K562 (cell line): ENCODE data around the gene VDAC2. TPM values are rescaled to one million over a fixed set of nuclear protein-coding genes. Genes with fewer than 3 reads are reported as not detected.

Source experiments
- BCL6 ChIP-seq: fragments of 250-450 bp; sonication (Bioruptor Pico); IDR thresholded peaks from 2 replicates; pipeline ENCODE4 v1.4.0; 2020
- CREBBP ChIP-seq: IDR thresholded peaks from one replicate; pipeline ENCODE4 v1.6.1; 2012; ENCODE audit warnings: low read depth, mild to moderate bottlenecking, control low read depth, inconsistent platforms, low read length
- LEF1 ChIP-seq: fragments of 450-650 bp; IDR thresholded peaks from 2 replicates; pipeline ENCODE4 v1.6.1; 2016; ENCODE audit warnings: mild to moderate bottlenecking
- MYNN ChIP-seq, 2 experiments: sonication (generic); formaldehyde crosslinking in 1 of 2; IDR thresholded peaks; 2 replicates each; pipeline versions ENCODE4 v1.5.0 to v1.6.1; 2016 to 2020; ENCODE audit warnings: antibody characterized with exemption in 1 of 2, missing genetic modification reagents in 1 of 2
- NR2C1 ChIP-seq, 2 experiments: fragments of 450-650 bp; IDR thresholded peaks; 2 replicates each; pipeline ENCODE4 v1.6.1; 2017; ENCODE audit warnings: mild to moderate bottlenecking in 2 of 2, antibody characterized with exemption in 1 of 2, inconsistent platforms in 1 of 2, missing compliant biosample characterization in 1 of 2, missing genetic modification characterization in 1 of 2
- POLR2B ChIP-seq: fragments of 450-650 bp; IDR thresholded peaks from 2 replicates; pipeline ENCODE4 v1.6.1; 2018; ENCODE audit warnings: low read depth; ENCODE audit not compliant: partially characterized antibody
- RBM22 ChIP-seq: fragments of 200-400 bp; formaldehyde crosslinking; IDR thresholded peaks from 2 replicates; pipeline ENCODE4 v1.6.1; 2018; ENCODE audit warnings: low read length, low read depth; ENCODE audit not compliant: poor library complexity, severe bottlenecking
- SRF ChIP-seq, 2 experiments: fragments of 250-450, 450-650 bp in 1 of 2; sonication (Bioruptor Pico) in 1 of 2; sonication (generic) in 1 of 2; formaldehyde crosslinking; IDR thresholded peaks; 2 replicates each; pipeline versions ENCODE4 v1.5.0 to v1.5.1; 2020 to 2022; ENCODE audit warnings: mild to moderate bottlenecking in 1 of 2, missing genetic modification reagents in 1 of 2
- TAF15 ChIP-seq: fragments of 200-400 bp; formaldehyde crosslinking; IDR thresholded peaks from 2 replicates; pipeline ENCODE4 v1.6.1; 2017; ENCODE audit warnings: mild to moderate bottlenecking, low read depth, low read length, moderate library complexity
- TRIM28 ChIP-seq: fragments of 450-650 bp; IDR thresholded peaks from 2 replicates; pipeline ENCODE4 v1.6.1; 2017
- ZNF239 ChIP-seq: fragments of 250-450 bp; sonication (Bioruptor Pico); IDR thresholded peaks from 2 replicates; pipeline ENCODE4 v1.4.0; 2020; ENCODE audit warnings: mild to moderate bottlenecking
- polyA plus RNA-seq, 8 experiments: library from polyadenylated mRNA; depleted of rRNA in 4 of 8; stranded (reverse) in 5 of 8; unstranded in 3 of 8; fragments of >200 nt; fragmentation: Nextera tagmentation in 2 of 8; fragmentation: Illumina TruSeq in 1 of 8; extraction: Ambion mirVana in 2 of 8; extraction: Trizol in 1 of 8; gene quantifications; 2 replicates each; pipeline versions ENCODE4 v1.2.1 to v1.2.3, GENCODE V29; 2011 to 2014; ENCODE audit warnings: inconsistent platforms in 1 of 8, missing spikeins in 1 of 8
- total RNA-seq, 7 experiments: library from RNA; depleted of rRNA in 6 of 7; stranded (reverse); fragments of >200 nt in 6 of 7; fragmentation: Illumina TruSeq in 2 of 7; extraction: Trizol in 2 of 7; gene quantifications; 2 replicates each; pipeline versions ENCODE4 v1.2.1 to v1.2.3, GENCODE V29; 2011 to 2021; ENCODE audit warnings: low replicate concordance in 1 of 7
- TF ChIP-seq, protein P1 (sequence below): sonication (generic); formaldehyde crosslinking; IDR thresholded peaks from 2 replicates; pipeline ENCODE4 v1.8.0; 2022; ENCODE audit warnings: missing genetic modification reagents, mild to moderate bottlenecking, borderline replicate concordance
- TF ChIP-seq, protein P2 (sequence below): sonication (generic); formaldehyde crosslinking; IDR thresholded peaks from 2 replicates; pipeline ENCODE4 v1.9.0; 2022; ENCODE audit warnings: mild to moderate bottlenecking, missing genetic modification reagents
- TF ChIP-seq, protein P3 (sequence below), 2 experiments: fragments of 450-650 bp in 1 of 2; IDR thresholded peaks; 2 replicates each; pipeline ENCODE4 v1.6.1; 2011 to 2017; ENCODE audit warnings: low read depth in 2 of 2, antibody characterized with exemption in 1 of 2, borderline replicate concordance in 1 of 2, low read length in 1 of 2, mild to moderate bottlenecking in 1 of 2, mixed read lengths in 1 of 2; ENCODE audit not compliant: control insufficient read depth in 1 of 2
- TF ChIP-seq, protein P4 (sequence below): sonication (generic); formaldehyde crosslinking; IDR thresholded peaks from 2 replicates; pipeline ENCODE4 v1.9.0; 2022; ENCODE audit warnings: mild to moderate bottlenecking, missing genetic modification reagents
- TF ChIP-seq, protein P5 (sequence below): fragments of 450-650 bp; IDR thresholded peaks from 2 replicates; pipeline ENCODE4 v1.6.1; 2018; ENCODE audit not compliant: partially characterized antibody
- TF ChIP-seq, protein P6 (sequence below): fragments of 450-650 bp; formaldehyde crosslinking; IDR thresholded peaks from 2 replicates; pipeline ENCODE4 v1.4.0; 2020; ENCODE audit warnings: mild to moderate bottlenecking, moderate library complexity

The VDAC2 gene
- total and polyA plus RNA-seq, 9 of the 15 experiments (the other 6 are each of a cell fraction or from before 2014, with no cell fraction given), result 139 to 450 (median 250) TPM

DNA sequence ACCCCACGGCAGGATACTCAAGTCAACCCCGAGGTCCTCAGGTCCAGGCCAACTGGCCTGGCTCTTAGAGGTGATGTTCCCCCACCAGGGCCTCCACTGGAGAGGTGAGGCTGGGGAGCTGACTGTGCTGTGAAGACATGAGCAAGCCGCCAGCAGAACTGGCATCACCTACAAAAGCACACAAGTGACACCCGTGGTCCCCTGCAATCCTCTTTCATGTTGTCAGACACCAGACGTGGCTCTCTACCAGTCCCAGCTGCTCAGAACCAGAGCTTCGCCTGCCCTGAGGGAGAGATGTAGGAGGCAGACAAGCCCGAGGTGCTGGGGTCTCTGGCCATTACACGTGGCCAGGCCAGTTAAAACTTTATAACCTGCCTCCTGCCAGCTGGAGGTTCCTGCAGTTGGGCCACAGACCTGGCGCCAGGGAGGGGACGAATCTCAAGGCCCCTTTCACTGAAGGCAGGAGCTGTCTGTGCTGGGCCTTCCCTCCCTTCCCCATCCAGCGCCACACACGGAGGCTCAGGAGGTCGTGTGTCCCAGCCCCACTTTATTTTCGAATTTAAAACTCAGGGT, 22.9 kb downstream of the VDAC2 start (continued):
- TF ChIP-seq, protein P1, sequence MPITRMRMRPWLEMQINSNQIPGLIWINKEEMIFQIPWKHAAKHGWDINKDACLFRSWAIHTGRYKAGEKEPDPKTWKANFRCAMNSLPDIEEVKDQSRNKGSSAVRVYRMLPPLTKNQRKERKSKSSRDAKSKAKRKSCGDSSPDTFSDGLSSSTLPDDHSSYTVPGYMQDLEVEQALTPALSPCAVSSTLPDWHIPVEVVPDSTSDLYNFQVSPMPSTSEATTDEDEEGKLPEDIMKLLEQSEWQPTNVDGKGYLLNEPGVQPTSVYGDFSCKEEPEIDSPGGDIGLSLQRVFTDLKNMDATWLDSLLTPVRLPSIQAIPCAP (CRISPR knock-in tag), result no peak
- TF ChIP-seq POLR2B, result peak; percentile 12
- no peak for TF ChIP-seq CREBBP
- TF ChIP-seq LEF1, result no peak
- TF ChIP-seq BCL6 (CRISPR knock-in tag), result no peak
- TF ChIP-seq, protein P2, sequence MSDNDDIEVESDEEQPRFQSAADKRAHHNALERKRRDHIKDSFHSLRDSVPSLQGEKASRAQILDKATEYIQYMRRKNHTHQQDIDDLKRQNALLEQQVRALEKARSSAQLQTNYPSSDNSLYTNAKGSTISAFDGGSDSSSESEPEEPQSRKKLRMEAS (CRISPR knock-in tag), result peak; percentile 78
- TF ChIP-seq, protein P3, sequence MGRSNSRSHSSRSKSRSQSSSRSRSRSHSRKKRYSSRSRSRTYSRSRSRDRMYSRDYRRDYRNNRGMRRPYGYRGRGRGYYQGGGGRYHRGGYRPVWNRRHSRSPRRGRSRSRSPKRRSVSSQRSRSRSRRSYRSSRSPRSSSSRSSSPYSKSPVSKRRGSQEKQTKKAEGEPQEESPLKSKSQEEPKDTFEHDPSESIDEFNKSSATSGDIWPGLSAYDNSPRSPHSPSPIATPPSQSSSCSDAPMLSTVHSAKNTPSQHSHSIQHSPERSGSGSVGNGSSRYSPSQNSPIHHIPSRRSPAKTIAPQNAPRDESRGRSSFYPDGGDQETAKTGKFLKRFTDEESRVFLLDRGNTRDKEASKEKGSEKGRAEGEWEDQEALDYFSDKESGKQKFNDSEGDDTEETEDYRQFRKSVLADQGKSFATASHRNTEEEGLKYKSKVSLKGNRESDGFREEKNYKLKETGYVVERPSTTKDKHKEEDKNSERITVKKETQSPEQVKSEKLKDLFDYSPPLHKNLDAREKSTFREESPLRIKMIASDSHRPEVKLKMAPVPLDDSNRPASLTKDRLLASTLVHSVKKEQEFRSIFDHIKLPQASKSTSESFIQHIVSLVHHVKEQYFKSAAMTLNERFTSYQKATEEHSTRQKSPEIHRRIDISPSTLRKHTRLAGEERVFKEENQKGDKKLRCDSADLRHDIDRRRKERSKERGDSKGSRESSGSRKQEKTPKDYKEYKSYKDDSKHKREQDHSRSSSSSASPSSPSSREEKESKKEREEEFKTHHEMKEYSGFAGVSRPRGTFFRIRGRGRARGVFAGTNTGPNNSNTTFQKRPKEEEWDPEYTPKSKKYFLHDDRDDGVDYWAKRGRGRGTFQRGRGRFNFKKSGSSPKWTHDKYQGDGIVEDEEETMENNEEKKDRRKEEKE (IDR thresholded peaks at IDR 0.05; ENCODE audit: borderline replicate concordance in 1 of 2, control insufficient read depth in 1 of 2, low read depth in 2 of 2, low read length in 1 of 2), result no peak
- TF ChIP-seq RBM22, result peak; percentile 88
- no peak for TF ChIP-seq SRF (CRISPR knock-in tag; IDR thresholded peaks at IDR 0.05)
- TF ChIP-seq ZNF239 (CRISPR knock-in tag), result no peak
- TF ChIP-seq NR2C1 (IDR thresholded peaks at IDR 0.05), result no peak
- 0 out of 2 replicates have a peak, but pooled peaks have one; percentile 24 for TF ChIP-seq NR2C1 (tag; IDR thresholded peaks at IDR 0.05)
- TF ChIP-seq, protein P4, sequence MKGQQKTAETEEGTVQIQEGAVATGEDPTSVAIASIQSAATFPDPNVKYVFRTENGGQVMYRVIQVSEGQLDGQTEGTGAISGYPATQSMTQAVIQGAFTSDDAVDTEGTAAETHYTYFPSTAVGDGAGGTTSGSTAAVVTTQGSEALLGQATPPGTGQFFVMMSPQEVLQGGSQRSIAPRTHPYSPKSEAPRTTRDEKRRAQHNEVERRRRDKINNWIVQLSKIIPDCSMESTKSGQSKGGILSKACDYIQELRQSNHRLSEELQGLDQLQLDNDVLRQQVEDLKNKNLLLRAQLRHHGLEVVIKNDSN (CRISPR knock-in tag), result peak; percentile 32
- TF ChIP-seq TRIM28, result no peak
- TF ChIP-seq, protein P5, sequence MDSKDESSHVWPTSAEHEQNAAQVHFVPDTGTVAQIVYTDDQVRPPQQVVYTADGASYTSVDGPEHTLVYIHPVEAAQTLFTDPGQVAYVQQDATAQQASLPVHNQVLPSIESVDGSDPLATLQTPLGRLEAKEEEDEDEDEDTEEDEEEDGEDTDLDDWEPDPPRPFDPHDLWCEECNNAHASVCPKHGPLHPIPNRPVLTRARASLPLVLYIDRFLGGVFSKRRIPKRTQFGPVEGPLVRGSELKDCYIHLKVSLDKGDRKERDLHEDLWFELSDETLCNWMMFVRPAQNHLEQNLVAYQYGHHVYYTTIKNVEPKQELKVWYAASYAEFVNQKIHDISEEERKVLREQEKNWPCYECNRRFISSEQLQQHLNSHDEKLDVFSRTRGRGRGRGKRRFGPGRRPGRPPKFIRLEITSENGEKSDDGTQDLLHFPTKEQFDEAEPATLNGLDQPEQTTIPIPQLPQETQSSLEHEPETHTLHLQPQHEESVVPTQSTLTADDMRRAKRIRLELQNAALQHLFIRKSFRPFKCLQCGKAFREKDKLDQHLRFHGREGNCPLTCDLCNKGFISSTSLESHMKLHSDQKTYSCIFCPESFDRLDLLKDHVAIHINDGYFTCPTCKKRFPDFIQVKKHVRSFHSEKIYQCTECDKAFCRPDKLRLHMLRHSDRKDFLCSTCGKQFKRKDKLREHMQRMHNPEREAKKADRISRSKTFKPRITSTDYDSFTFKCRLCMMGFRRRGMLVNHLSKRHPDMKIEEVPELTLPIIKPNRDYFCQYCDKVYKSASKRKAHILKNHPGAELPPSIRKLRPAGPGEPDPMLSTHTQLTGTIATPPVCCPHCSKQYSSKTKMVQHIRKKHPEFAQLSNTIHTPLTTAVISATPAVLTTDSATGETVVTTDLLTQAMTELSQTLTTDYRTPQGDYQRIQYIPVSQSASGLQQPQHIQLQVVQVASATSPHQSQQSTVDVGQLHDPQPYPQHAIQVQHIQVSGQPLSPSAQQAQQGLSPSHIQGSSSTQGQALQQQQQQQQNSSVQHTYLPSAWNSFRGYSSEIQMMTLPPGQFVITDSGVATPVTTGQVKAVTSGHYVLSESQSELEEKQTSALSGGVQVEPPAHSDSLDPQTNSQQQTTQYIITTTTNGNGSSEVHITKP, result no peak
- TF ChIP-seq MYNN (IDR thresholded peaks at IDR 0.05), result peak; percentile 27; the same call in 1 of the 2 replicates
- TF ChIP-seq MYNN (CRISPR knock-in tag; IDR thresholded peaks at IDR 0.05), result no peak
- 0 out of 2 replicates have a peak, but pooled peaks have one; percentile 31 for TF ChIP-seq TAF15
- TF ChIP-seq, protein P6, sequence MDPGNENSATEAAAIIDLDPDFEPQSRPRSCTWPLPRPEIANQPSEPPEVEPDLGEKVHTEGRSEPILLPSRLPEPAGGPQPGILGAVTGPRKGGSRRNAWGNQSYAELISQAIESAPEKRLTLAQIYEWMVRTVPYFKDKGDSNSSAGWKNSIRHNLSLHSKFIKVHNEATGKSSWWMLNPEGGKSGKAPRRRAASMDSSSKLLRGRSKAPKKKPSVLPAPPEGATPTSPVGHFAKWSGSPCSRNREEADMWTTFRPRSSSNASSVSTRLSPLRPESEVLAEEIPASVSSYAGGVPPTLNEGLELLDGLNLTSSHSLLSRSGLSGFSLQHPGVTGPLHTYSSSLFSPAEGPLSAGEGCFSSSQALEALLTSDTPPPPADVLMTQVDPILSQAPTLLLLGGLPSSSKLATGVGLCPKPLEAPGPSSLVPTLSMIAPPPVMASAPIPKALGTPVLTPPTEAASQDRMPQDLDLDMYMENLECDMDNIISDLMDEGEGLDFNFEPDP (CRISPR knock-in tag), result no peak
